NCI-H526 treated with DMSO at 0.1 percent for 48 hours (cell line): ENCODE results near the gene KCND3.
A peak's percentile ranks its signal among the peaks of the same experiment; 100 is the strongest.

Experiments used
- DNase-seq: peaks from one replicate; lab custom pipeline; 2025; lab: John Stamatoyannopoulos, UW

KCND3 gene

DNA sequence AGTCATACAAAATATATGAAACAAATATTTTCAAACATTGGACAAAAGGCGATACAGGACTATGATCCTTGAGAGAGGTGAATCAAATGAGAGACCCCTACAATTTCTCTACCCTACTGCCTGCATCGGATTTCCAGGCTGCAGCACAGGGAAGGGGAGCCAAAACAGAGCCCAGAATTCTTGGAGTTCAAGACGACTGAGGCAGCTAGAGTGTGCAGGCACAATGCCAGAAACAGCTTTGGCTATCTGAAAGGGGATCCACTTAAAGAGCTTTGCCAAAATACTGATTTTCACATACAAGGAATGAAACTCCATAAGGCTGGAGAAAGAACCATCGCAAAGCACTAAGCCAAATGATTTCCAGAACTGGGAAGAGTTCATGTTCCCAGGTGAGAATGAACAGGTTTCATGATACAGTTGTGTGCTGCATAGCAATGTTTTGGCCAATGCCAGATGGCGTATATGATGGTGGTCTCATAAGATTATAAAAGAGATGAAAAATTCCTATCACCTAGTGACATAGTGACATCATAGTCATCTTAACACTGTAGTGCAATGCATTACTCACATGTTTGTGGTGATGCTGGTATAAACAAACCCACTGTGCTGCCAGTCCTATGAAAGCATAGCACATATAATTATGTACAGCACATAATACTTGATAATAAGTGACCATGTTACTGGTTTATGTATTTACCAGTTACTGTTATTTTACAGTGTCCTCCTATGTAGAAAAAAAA lies 77.5 kb downstream of the KCND3 start:
- no peak for DNase-seq

GRCh38 chr1:111911061-111911460 lies 78.4 kb downstream of the KCND3 start:
- no peak for DNase-seq

GRCh38 chr1:111909030-111909429 lies 80.4 kb downstream of the KCND3 start:
- DNase-seq, result no peak

DNA sequence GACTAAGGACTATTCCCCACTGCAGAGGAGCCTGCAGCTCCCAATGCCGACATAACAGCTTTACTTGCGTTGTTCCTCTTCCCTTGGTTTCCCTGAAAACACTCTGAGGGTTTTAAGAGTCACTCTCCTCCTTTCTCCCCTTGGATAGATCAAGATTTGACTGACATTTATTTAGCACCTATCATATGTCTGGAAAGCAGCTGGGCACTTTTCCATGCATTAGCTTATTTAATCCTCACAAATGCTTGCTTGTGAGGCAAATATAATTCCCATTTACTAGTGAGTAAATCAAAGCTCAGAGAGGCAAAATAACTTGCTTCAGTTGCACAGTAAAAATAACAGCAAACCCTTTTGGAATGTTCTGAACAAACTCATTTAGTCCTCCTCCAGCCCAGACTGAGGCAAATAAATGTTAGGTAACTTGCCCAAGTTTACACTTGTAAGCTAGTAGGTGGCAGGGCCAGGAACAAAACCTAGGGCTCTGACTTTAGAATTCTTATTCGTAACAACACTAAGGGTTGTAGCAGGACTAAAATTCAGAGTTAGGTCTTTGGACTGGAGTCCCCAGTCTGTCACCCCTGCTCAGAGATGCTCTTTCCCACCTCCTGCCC lies 81.4 kb downstream of the KCND3 start:
- no peak for DNase-seq

DNA sequence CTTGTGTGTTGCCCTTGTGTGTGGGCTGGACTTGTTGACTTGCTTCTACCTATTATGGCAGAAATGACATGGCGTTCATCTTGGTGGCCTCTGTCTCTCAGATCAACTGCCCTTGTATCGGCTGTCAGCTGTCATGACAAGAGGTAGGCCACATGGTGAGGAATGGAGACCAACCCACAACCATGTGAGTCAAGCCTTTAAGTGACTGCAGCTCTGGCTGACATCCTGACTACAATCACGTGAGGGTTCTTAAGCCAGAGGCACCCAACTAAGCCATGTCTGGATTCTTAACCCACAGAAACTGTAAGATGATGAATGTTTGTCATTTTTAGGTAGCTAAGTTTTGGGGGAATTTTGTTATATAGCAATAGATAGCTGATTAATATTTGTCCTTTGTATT lies 82.1 kb downstream of the KCND3 start:
- DNase-seq, result no peak

DNA sequence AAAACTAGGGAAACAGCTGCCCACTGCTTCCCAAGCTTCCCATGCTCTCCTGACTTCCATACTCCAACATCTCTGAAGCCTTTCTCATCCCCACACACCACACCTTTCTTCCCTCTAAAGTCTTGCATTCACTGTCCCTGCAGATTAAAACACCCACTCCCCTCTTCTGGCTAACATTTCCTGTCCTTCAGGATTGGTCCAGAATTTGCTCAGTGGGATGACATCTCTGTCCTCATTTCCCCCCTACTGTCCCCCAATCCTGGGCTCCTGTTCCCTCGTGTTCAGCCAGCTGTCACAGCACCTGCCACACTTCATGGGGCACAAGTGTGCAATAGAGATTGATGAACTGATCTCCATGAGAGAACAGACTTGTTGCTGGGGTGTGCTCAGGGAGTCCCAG lies 82.7 kb downstream of the KCND3 start:
- no peak for DNase-seq

- no peak for DNase-seq
These were observed 83.4 kb downstream of the KCND3 start for GRCh38 chr1:111906111-111906510.

GRCh38 chr1:111904478-111905218 lies 84.8 kb downstream of the KCND3 start:
- DNase-seq, result no peak

DNA sequence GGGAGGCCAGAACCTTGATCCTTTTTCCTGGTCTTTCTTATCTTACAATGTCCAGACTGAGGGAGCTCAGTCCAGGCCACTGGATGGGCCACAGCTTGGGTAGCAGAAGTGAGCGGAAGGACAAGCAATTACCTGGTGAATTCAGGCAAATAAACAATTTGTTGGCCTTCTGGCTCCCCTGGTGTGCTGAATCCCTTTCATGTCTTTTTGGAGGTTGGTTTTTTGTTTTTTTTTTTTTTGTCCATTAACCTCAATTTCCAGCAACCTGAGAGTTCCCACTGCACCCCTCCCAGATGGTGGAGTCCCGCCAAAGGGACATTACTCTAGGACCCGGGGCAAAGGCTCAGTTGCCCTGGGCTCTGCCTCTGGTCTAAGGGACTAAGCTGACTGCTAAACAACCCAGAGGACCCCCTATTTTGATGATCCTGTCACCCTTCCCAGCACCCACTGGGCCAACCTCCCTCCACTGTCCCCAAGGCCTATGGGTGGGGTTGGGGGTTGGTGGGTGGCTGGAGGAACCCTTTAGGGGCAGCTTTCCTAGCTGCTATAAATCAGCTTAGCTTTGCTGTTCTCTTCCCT lies 85.5 kb downstream of the KCND3 start:
- no peak for DNase-seq

DNA sequence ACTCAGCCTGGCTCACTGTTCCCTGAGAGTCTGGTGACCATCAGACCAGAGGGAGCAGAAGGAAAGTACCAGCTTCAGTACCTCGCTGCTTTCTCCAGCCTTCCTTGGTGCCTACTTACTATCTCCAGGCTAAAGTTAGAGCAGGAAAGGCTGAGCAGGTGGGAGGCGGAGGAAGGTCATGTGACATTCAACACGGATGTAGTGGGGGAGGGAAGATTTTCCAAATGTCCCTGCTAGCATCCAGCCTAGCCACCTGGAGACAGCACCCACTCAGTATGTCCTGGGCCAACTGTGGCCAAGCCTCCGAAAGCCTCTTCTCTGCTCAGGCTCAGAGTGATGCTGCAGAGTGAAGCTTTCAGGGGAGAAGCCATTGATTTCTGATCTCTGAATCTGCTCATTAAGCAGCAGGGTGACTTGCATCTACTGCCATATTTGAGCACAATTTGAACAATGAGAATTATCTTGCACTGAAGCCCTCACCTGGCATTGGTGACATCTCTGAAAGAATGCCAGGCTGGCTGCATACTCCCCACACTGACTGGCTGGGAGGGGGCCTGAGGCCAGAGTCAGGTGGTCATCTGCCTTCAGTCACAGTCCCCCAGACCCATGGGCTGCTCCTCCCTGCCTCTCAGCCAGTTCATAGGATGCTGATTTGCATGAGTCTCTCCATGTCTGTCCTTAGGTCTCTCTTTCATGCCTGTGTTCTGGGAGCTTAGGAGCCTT lies 86.2 kb downstream of the KCND3 start:
- peak; percentile 41 for DNase-seq

DNA sequence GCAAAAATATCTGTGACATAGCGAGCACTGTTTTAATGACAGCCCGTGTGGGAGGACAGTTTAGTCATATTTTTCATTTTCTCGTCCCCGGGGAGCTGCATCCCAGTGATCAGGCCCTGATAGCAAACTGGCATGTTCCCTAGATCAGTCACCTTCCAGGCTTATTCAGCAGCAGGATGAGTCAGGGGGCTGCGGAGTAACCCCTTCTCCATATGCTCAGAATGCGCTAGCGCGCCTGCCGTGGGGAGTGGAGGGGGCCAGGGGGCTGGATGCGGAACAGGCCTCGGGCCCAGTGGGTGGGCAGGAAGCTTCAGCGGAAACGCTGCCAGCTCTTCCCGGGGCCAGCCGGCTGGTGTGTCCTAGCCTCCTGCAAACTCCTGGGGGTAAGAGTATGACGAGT lies 94.0 kb downstream of the KCND3 start:
- no peak for DNase-seq

- DNase-seq, result no peak
These were observed 94.5 kb downstream of the KCND3 start for GRCh38 chr1:111895017-111895416.

GRCh38 chr1:111894497-111894896 lies 95.0 kb downstream of the KCND3 start:
- no peak for DNase-seq

DNA sequence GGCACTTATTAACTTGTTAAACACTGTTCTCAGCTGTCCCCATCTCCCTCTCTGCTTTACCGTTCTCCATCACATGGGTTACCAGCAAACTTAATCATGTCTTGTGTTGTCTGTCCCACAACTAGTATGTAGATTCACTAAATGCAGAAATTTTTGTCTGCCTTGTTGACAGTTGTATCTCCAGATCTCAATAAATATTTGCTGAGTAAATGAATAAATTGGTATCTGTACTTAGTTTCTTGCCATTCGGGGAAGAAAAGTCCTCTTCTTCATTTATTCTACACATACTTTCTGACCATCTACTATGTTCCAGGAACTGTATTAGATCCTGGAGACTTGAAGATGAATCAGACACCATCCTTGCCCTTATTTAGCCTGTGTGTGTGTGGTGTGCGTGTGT lies 97.9 kb downstream of the KCND3 start:
- DNase-seq, result no peak

GRCh38 chr1:111888740-111889376 lies 100.6 kb downstream of the KCND3 start:
- DNase-seq, result no peak

DNA sequence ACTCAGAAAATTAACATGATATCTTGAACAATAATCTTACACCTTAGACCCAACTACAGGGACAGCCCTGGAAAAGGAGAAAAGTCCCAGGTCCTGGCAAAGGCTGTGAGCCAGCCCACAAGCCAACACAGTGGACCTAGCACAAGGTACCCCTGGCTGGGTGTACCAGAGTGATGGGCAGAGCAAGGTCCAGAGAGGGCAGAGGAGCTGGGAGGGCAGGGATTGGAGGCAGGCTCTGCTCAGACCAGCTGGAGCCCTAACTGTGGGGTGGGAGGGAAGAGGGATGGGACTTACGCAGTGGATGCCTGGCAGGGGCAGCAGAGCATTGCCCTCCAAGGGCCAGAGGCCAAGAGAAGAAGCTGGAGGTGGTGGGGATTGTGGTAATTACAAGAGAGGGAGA lies 101.6 kb downstream of the KCND3 start:
- DNase-seq, result no peak

DNA sequence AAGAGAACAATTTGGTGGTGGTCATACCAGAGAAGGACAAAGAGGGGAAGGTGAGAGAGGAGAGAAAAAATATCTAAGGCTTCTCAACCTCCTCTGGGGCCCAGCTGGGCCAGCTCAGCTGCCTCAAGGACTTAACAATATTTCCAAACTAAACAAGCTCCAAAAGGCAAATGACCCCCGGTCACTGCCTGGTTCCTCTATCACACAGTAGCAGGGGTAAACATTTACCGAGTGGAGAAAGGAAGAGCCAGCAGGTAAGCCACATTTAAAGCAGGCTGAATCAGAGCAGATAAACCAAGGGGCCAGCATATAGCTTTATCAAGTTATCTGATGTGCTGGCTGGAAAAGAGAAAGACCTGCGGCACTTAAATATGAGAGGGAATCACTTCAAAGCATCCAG lies 102.1 kb downstream of the KCND3 start:
- DNase-seq, result no peak

DNA sequence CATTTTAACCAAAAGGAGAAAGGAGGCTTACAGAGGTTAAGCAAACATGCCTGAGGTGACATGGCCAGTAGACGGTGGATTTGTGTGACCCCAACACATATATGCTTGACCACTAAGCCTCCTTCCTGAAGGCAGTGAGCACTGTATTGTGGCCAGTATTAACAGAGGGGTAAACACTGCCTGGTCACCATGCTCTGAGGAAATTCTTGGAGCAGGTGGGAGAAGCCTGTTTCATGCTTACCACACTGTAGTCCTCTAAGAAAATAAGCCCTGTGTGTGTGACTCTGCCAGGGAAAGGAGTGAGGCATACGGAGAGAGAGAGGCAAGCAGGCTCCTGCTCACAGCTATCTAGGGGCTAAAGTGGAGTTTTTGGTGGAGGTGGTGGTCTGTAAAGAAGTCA lies 102.7 kb downstream of the KCND3 start:
- DNase-seq, result no peak

- no peak for DNase-seq
These were observed 104.6 kb downstream of the KCND3 start for GRCh38 chr1:111884772-111885443.

GRCh38 chr1:111882986-111883560 lies 106.4 kb downstream of the KCND3 start:
- DNase-seq, result no peak

DNA sequence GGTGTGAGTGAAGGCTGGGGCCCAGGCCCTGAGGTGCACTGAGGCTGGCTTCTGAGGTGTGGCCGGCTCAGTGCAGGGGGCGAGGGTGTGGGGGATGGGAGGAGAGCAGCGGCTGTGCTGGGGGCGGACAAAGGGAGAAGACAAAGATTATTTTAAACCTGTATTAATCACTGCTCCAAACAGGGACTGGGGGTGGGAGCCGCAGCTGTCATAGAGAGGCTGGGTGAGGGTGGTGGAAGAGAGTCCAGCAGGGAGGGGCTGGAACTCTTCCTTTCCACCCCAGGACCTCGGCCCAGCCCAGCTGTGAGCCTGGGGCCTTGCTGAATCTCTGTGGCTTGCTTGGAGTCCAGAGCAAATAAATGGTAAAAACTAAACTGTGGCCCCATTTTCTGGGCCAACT lies 106.9 kb downstream of the KCND3 start:
- no peak for DNase-seq
